ENCODE results near the gene COA5. TPM values are rescaled to one million over a fixed set of nuclear protein-coding genes. Genes with fewer than 3 reads are reported as not detected.

COA5 gene, protein sequence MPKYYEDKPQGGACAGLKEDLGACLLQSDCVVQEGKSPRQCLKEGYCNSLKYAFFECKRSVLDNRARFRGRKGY
- 10 to 100 TPM; 21.6 to 25.3 TPM for total RNA-seq

- POLR2A ChIA-PET: no interaction called here
- Mint-ChIP-seq H3K36me3 (ENCODE audit: low read depth) (peaks cover 26% of the 10 kb centered on the region), H3K27me3 (no peaks in the 10 kb centered on the region), H3K9me3 (no peaks in the 10 kb centered on the region), H3K4me3 (peak within 1 kb of the TSS; percentile 92), H3K27ac (peak within 1 kb of the TSS; percentile 95), H3K4me1 (peaks cover 63% of the 10 kb centered on the region)
- DNase-seq: peak; percentile 92
- CTCF ChIA-PET: interaction anchor here (0.6 to 1.8 kb wide), 7 partner anchors 12 to 531 kb away, joined by 3 to 4 read pairs (median 3); no protein-coding TSS in a partner anchor
Measured at GRCh38 chr2:98608116-98608961, at the start of gene COA5, which contains the start of gene UNC50. Gene COA5 (minus strand): TSS chr2:98608512. CDS start chr2:98608405, 107 bp downstream. Gene UNC50 (plus strand): TSS chr2:98608589. CDS start chr2:98609760, 1,171 bp downstream.

DNA sequence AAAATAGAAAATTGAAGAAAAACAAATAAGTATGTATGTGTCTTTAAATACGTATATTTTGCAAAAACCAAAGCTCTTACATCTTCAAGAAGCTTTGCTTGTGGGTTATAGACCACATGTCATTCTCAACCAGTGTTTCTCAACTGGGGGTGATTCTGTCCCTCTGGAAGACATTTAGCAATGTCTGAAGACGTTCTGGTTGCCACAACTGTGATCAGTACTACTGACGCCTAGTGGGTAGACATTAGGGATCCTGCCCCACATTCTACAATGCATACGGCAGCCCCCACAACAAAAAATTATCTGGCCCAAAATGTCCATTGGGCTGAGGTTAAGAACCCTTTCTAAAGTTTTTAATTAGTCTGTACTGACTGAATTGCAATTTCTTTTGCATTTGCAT is 48.5 kb upstream of the COA5 start:
- H3K4me3 Mint-ChIP-seq: peak overlapping the region; percentile 38
- peak overlapping the region; percentile 85 for H3K27ac Mint-ChIP-seq
- peak; percentile 57 for DNase-seq
- CTCF ChIA-PET: interaction anchor here (0.6 to 1.7 kb wide), 8 partner anchors 11 to 1089 kb away, joined by 3 to 5 read pairs (median 4); partner anchors contain the start of gene MGAT4A
- H3K27me3 Mint-ChIP-seq: no peaks in the 10 kb centered on the region
- POLR2A ChIA-PET: interaction anchor here (0.7 to 1.0 kb wide), 3 partner anchors 68 to 114 kb away, joined by 3 to 5 read pairs (median 4); no protein-coding TSS in a partner anchor
- H3K4me1 Mint-ChIP-seq: peaks cover 86% of the 10 kb centered on the region
- H3K36me3 Mint-ChIP-seq (ENCODE audit: low read depth): peaks cover 80% of the 10 kb centered on the region
- H3K9me3 Mint-ChIP-seq: peaks cover 20% of the 10 kb centered on the region

- DNase-seq: peak; percentile 46
- Mint-ChIP-seq H3K27me3 (no peaks in the 10 kb centered on the region), H3K4me3 (peak overlapping the region; percentile 38), H3K27ac (peak overlapping the region; percentile 85), H3K4me1 (peaks cover 85% of the 10 kb centered on the region), H3K36me3 (ENCODE audit: low read depth) (peaks cover 80% of the 10 kb centered on the region), H3K9me3 (peaks cover 17% of the 10 kb centered on the region)
- POLR2A ChIA-PET: no interaction called here
- CTCF ChIA-PET: interaction anchor here (1.1 kb wide), 1 partner anchor 178 kb away, joined by 3 read pairs; no protein-coding TSS in a partner anchor
Measured at GRCh38 chr2:98654699-98655495, 46.6 kb upstream of the COA5 start.

- peaks cover 20% of the 10 kb centered on the region for H3K9me3 Mint-ChIP-seq
- peak overlapping the region; percentile 11 for H3K27ac Mint-ChIP-seq
- H3K36me3 Mint-ChIP-seq (ENCODE audit: low read depth): peaks cover 77% of the 10 kb centered on the region
- no peak for DNase-seq
- H3K4me1 Mint-ChIP-seq: peaks cover 70% of the 10 kb centered on the region
- CTCF ChIA-PET: interaction anchor here (0.6 kb wide), 1 partner anchor 939 kb away, joined by 3 read pairs; no protein-coding TSS in a partner anchor
- POLR2A ChIA-PET: interaction anchor here (0.7 kb wide), 1 partner anchor 72 kb away, joined by 4 read pairs; no protein-coding TSS in a partner anchor
- no peaks in the 10 kb centered on the region for H3K27me3 Mint-ChIP-seq
- H3K4me3 Mint-ChIP-seq: no peak overlapping the region
Measured at GRCh38 chr2:98650998-98651397, 42.7 kb upstream of the COA5 start.

- H3K4me3 Mint-ChIP-seq: no peak overlapping the region
- ChIA-PET CTCF (interaction anchor here (0.6 to 2.2 kb wide), 37 partner anchors 10 to 229 kb away, joined by 3 to 16 read pairs (median 6); partner anchors contain the start of gene MGAT4A), POLR2A (interaction anchor here (0.6 to 0.9 kb wide), 3 partner anchors 58 to 118 kb away, joined by 3 to 4 read pairs (median 3); no protein-coding TSS in a partner anchor)
- DNase-seq: no peak
- H3K27me3 Mint-ChIP-seq: no peaks in the 10 kb centered on the region
- peaks cover 20% of the 10 kb centered on the region for H3K9me3 Mint-ChIP-seq
- H3K27ac Mint-ChIP-seq: peak overlapping the region; percentile 57
- H3K36me3 Mint-ChIP-seq (ENCODE audit: low read depth): peaks cover 75% of the 10 kb centered on the region
- peaks cover 62% of the 10 kb centered on the region for H3K4me1 Mint-ChIP-seq
Measured at GRCh38 chr2:98649992-98650375, 41.7 kb upstream of the COA5 start.

DNA sequence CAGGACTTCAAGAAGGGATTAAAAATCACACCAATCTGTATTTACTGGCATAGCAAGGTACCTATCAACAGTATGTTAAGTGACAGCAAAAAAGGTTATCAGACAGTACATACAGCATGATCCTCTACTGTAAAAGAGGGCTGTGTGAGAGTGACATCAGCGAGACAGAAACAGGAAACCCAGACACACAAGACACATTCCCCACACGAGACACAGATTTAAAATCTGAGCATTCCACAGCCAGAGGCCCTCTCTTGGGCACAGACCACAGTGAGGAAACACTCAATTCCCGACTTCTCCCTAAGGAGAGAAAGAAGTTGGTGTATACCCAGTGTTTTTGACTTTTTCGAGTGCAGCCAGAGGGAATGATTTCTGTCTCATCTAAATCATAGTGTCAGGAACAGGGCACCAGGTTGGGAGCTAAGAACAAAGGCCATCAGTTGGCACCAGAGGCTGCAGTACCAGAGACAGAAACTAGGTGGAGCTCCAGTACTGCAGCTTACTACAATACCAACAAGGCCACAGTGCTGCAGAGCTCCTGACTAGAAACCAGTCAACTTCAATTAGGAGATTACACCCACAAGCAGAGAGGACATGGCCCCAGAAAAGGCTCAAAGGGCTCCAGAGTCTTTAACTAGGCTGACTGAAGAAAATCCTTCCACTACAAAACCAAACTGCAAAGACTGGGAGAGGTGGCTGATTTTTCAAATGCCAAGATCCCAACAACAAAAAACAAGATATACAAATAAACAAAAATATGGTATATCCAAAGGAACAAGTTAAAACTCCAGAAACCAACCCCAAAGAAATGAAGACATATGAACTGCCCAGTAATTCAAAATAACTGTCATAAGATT is 41.1 kb upstream of the COA5 start:
- Mint-ChIP-seq H3K4me1 (peaks cover 55% of the 10 kb centered on the region), H3K27me3 (no peaks in the 10 kb centered on the region), H3K36me3 (ENCODE audit: low read depth) (peaks cover 73% of the 10 kb centered on the region), H3K9me3 (peaks cover 20% of the 10 kb centered on the region), H3K4me3 (no peak overlapping the region), H3K27ac (peak overlapping the region; percentile 57)
- CTCF ChIA-PET: interaction anchor here (0.5 to 2.2 kb wide), 47 partner anchors 10 to 1892 kb away, joined by 3 to 16 read pairs (median 4); partner anchors contain the start of gene MGAT4A
- POLR2A ChIA-PET: interaction anchor here (0.6 to 1.1 kb wide), 4 partner anchors 11 to 119 kb away, joined by 3 to 7 read pairs (median 4); no protein-coding TSS in a partner anchor
- peak; percentile 88 for DNase-seq

GRCh38 chr2:98648451-98648850 is 40.1 kb upstream of the COA5 start:
- peaks cover 49% of the 10 kb centered on the region for H3K4me1 Mint-ChIP-seq
- no peaks in the 10 kb centered on the region for H3K27me3 Mint-ChIP-seq
- peaks cover 73% of the 10 kb centered on the region for H3K36me3 Mint-ChIP-seq (ENCODE audit: low read depth)
- H3K27ac Mint-ChIP-seq: no peak overlapping the region
- peaks cover 20% of the 10 kb centered on the region for H3K9me3 Mint-ChIP-seq
- ChIA-PET POLR2A (interaction anchor here (0.6 to 1.1 kb wide), 2 partner anchors 81 to 82 kb away, joined by 3 to 7 read pairs; no protein-coding TSS in a partner anchor), CTCF (interaction anchor here (0.8 to 2.2 kb wide), 14 partner anchors 9 to 228 kb away, joined by 3 to 13 read pairs (median 8); partner anchors contain the start of gene MGAT4A)
- H3K4me3 Mint-ChIP-seq: no peak overlapping the region
- no peak for DNase-seq

GRCh38 chr2:98647636-98648035 is 39.3 kb upstream of the COA5 start:
- Mint-ChIP-seq H3K36me3 (ENCODE audit: low read depth) (peaks cover 73% of the 10 kb centered on the region), H3K4me3 (no peak overlapping the region), H3K27me3 (no peaks in the 10 kb centered on the region), H3K4me1 (peaks cover 43% of the 10 kb centered on the region), H3K9me3 (peaks cover 16% of the 10 kb centered on the region), H3K27ac (no peak overlapping the region)
- DNase-seq: no peak
- POLR2A ChIA-PET: no interaction called here
- CTCF ChIA-PET: interaction anchor here (2.2 kb wide), 1 partner anchor 12 kb away, joined by 9 read pairs; no protein-coding TSS in a partner anchor

- Mint-ChIP-seq H3K4me3 (no peak overlapping the region), H3K9me3 (no peaks in the 10 kb centered on the region), H3K27me3 (no peaks in the 10 kb centered on the region), H3K27ac (no peak overlapping the region), H3K4me1 (peaks cover 17% of the 10 kb centered on the region), H3K36me3 (ENCODE audit: low read depth) (peaks cover 67% of the 10 kb centered on the region)
- no peak for DNase-seq
- POLR2A ChIA-PET: no interaction called here
- CTCF ChIA-PET: interaction anchor here (2.2 kb wide), 1 partner anchor 186 kb away, joined by 5 read pairs; no protein-coding TSS in a partner anchor
Measured at GRCh38 chr2:98643496-98644100, 35.3 kb upstream of the COA5 start.

- POLR2A ChIA-PET: interaction anchor here (1.0 kb wide), 1 partner anchor 12 kb away, joined by 4 read pairs; no protein-coding TSS in a partner anchor
- peaks cover 65% of the 10 kb centered on the region for H3K36me3 Mint-ChIP-seq (ENCODE audit: low read depth)
- H3K9me3 Mint-ChIP-seq: no peaks in the 10 kb centered on the region
- H3K27ac Mint-ChIP-seq: peak overlapping the region; percentile 77
- CTCF ChIA-PET: interaction anchor here (0.8 kb wide), 1 partner anchor 12 kb away, joined by 4 read pairs; no protein-coding TSS in a partner anchor
- peak overlapping the region; percentile 46 for H3K4me3 Mint-ChIP-seq
- peaks cover 48% of the 10 kb centered on the region for H3K4me1 Mint-ChIP-seq
- peak; percentile 62 for DNase-seq
- no peaks in the 10 kb centered on the region for H3K27me3 Mint-ChIP-seq
Measured at GRCh38 chr2:98637401-98638147, 29.3 kb upstream of the COA5 start.
